MM.1S (cell line): ENCODE data around the gene SLC12A2.

ENCODE experiments used
- DNase-seq: peaks from one replicate; pipeline ENCODE4 v3.0.0-alpha.2; 2015
- H2AFZ ChIP-seq: fragments of 300-600 bp; sonication (generic); 2 replicates; pipeline ENCODE4 v1.6.0; 2016; ENCODE audit warnings: antibody characterized with exemption, low read length
- H3F3A ChIP-seq: fragments of 300-600 bp; sonication (generic); 2 replicates; pipeline ENCODE4 v1.6.1; 2016; ENCODE audit warnings: mild to moderate bottlenecking, antibody characterized with exemption, low read length, moderate library complexity, mixed read lengths; ENCODE audit not compliant: insufficient read depth
- H3K27ac ChIP-seq: fragments of 300-600 bp; sonication (generic); 2 replicates; pipeline ENCODE4 v1.5.1; 2016; ENCODE audit warnings: mild to moderate bottlenecking, low read length
- H3K27me3 ChIP-seq: fragments of 300-600 bp; sonication (generic); replicated peaks from 2 replicates; pipeline ENCODE4 v1.6.0; 2016; ENCODE audit warnings: low read length; ENCODE audit not compliant: insufficient read depth
- H3K36me3 ChIP-seq: fragments of 300-600 bp; sonication (generic); replicated peaks from 2 replicates; pipeline ENCODE4 v1.6.1; 2016; ENCODE audit warnings: mild to moderate bottlenecking, low read length, mixed read lengths; ENCODE audit not compliant: insufficient read depth
- H3K4me1 ChIP-seq: fragments of 300-600 bp; sonication (generic); 2 replicates; pipeline ENCODE4 v1.6.1; 2016; ENCODE audit warnings: low read length, mixed read lengths
- H3K4me2 ChIP-seq: fragments of 300-600 bp; sonication (generic); 2 replicates; pipeline ENCODE4 v1.6.0; 2016; ENCODE audit warnings: low read depth, low read length
- H3K4me3 ChIP-seq: fragments of 300-600 bp; sonication (generic); 2 replicates; pipeline ENCODE4 v1.5.1; 2016; ENCODE audit warnings: low read length, mixed read lengths
- H3K79me2 ChIP-seq: fragments of 300-600 bp; sonication (generic); 2 replicates; pipeline ENCODE4 v1.6.1; 2016; ENCODE audit warnings: mixed run types, low read length, mixed read lengths
- H3K9ac ChIP-seq: fragments of 300-600 bp; sonication (generic); 2 replicates; pipeline ENCODE4 v1.6.1; 2016; ENCODE audit warnings: low read length, mixed read lengths
- H3K9me2 ChIP-seq: fragments of 300-600 bp; sonication (generic); replicated peaks from 2 replicates; pipeline ENCODE4 v1.6.1; 2016; ENCODE audit warnings: mild to moderate bottlenecking, low read length, mixed read lengths; ENCODE audit not compliant: insufficient read depth
- H3K9me3 ChIP-seq: fragments of 300-600 bp; sonication (generic); replicated peaks from 2 replicates; pipeline ENCODE4 v1.6.1; 2016; ENCODE audit warnings: mild to moderate bottlenecking, low read length, mixed read lengths; ENCODE audit not compliant: insufficient read depth
- H4K20me1 ChIP-seq: fragments of 300-600 bp; sonication (generic); 2 replicates; pipeline ENCODE4 v1.6.1; 2016; ENCODE audit warnings: mild to moderate bottlenecking, low read length, moderate library complexity, mixed read lengths; ENCODE audit not compliant: insufficient read depth
- EZH2 ChIP-seq: fragments of 300-600 bp; sonication (generic); optimal IDR thresholded peaks from 2 replicates; pipeline ENCODE3; 2017; ENCODE audit warnings: low read depth, mild to moderate bottlenecking, antibody characterized with exemption, low read length, mixed read lengths
- EZH2phosphoT487 ChIP-seq: fragments of 300-600 bp; sonication (generic); IDR thresholded peaks from 2 replicates; pipeline ENCODE4 v1.6.1; 2018; ENCODE audit warnings: antibody characterized with exemption, low read length
- TF ChIP-seq, protein P1 (sequence below): fragments of 300-600 bp; sonication (generic); IDR thresholded peaks from 2 replicates; pipeline ENCODE4 v1.5.1; 2016; ENCODE audit warnings: antibody characterized with exemption, low read length, mixed read lengths

Gene SLC12A2

DNA sequence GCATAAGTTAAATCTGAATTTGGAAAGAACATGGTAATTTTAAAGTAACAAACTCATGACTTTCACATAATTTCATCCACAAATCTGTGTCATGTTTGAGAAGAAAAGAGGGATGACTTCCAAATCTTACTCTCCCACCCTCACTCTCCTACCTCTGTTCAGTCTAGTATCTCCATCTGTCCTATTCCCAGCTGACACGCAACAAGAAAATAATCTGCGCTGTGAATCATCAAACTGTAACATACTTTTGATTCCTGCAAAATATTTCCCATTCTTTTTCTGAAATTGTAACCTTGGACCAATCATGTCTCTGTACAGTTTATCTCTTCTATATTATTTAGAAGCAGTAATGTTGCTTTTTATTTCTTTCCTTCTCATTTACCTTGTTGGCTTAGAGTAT, 91.4 kb downstream of the SLC12A2 start:
- Histone ChIP-seq H3K36me3 (no peaks in the 10 kb centered on the region), H3K79me2 (no peaks in the 10 kb centered on the region), H3F3A (no peaks in the 10 kb centered on the region), H3K4me3 (no peak overlapping the region), H3K4me1 (no peaks in the 10 kb centered on the region), H4K20me1 (no peaks in the 10 kb centered on the region), H3K27me3 (no peaks in the 10 kb centered on the region), H3K9ac (no peak overlapping the region), H3K4me2 (no peak overlapping the region), H3K9me2 (no peaks in the 10 kb centered on the region), H2AFZ (no peak overlapping the region), H3K9me3 (no peaks in the 10 kb centered on the region), H3K27ac (no peak overlapping the region)
- TF ChIP-seq EZH2 = no peak
- TF ChIP-seq, protein P1, sequence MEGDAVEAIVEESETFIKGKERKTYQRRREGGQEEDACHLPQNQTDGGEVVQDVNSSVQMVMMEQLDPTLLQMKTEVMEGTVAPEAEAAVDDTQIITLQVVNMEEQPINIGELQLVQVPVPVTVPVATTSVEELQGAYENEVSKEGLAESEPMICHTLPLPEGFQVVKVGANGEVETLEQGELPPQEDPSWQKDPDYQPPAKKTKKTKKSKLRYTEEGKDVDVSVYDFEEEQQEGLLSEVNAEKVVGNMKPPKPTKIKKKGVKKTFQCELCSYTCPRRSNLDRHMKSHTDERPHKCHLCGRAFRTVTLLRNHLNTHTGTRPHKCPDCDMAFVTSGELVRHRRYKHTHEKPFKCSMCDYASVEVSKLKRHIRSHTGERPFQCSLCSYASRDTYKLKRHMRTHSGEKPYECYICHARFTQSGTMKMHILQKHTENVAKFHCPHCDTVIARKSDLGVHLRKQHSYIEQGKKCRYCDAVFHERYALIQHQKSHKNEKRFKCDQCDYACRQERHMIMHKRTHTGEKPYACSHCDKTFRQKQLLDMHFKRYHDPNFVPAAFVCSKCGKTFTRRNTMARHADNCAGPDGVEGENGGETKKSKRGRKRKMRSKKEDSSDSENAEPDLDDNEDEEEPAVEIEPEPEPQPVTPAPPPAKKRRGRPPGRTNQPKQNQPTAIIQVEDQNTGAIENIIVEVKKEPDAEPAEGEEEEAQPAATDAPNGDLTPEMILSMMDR = no peak
- TF ChIP-seq EZH2phosphoT487 = no peak
- no peak for DNase-seq

DNA sequence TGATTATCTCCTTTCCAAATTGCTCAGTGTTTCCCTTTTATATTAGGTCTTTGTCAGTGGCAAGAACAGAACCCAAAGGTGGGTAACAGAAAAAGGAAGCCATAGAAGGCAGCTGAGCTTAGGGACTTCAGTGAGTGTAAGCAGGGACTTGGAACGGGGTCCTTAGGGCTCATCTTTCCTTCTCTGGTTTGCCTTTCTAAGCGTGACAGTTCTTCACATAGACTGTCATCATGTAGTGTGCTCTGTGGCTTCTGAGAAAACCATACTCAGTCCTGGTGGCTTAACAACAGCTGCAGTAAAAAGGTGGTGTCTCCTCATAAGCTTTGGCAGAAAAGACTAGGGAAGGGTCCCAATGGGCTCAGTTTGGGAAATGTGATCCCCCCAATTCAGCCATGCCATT, 108.8 kb downstream of the SLC12A2 start:
- H3K27me3 ChIP-seq = no peaks in the 10 kb centered on the region
- TF ChIP-seq EZH2phosphoT487 (no peak), EZH2 (no peak)
- TF ChIP-seq, protein P1 = no peak
- no peaks in the 10 kb centered on the region for H3K9me2 ChIP-seq
- no peaks in the 10 kb centered on the region for H4K20me1 ChIP-seq
- no peak overlapping the region for H3K9ac ChIP-seq
- H3K36me3 ChIP-seq = no peaks in the 10 kb centered on the region
- H3K27ac ChIP-seq = no peak overlapping the region
- no peak overlapping the region for H2AFZ ChIP-seq
- H3K4me3 ChIP-seq = no peak overlapping the region
- H3K9me3 ChIP-seq = no peaks in the 10 kb centered on the region
- no peaks in the 10 kb centered on the region for H3K4me1 ChIP-seq
- H3K79me2 ChIP-seq = no peaks in the 10 kb centered on the region
- no peaks in the 10 kb centered on the region for H3F3A ChIP-seq
- H3K4me2 ChIP-seq = no peak overlapping the region
- no peak for DNase-seq

DNA sequence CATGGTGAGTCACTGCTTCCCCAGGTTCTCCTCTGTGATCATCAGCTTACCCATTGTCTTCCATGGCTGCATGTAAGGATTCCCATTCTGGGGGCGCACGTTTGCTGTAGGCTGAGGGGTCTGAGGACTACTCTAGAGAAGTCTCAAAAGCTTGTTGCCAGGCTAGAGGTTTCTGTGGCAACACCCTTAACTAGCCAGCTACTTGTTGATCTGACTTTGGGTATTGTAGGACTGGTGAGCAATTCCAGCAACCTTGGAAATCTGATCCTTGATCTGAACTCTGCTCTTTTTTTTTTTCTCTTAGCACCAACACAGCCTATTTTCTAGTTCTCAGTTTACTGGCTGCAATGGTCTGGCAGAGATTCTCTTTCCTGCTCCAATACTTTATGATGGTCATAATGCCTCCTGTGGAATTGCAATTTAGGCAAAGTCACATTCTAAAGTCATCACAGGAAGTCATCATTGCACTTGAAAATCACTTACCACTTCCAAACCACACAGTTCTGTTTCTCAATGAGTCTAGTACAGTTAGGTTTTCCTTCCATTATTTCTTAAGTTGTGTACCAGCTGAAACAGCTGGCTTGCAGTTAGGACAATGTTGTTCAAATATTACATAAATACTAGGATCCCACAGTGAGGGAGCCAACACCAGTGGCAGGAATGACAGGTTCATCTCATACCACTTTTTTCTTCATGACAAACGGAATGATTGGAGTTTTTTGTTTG, 110.3 kb downstream of the SLC12A2 start:
- H3K36me3 ChIP-seq = no peaks in the 10 kb centered on the region
- H3K4me2 ChIP-seq = no peak overlapping the region
- no peak overlapping the region for H3K9ac ChIP-seq
- no peaks in the 10 kb centered on the region for H3K4me1 ChIP-seq
- no peaks in the 10 kb centered on the region for H3F3A ChIP-seq
- H3K4me3 ChIP-seq = no peak overlapping the region
- H3K27me3 ChIP-seq = no peaks in the 10 kb centered on the region
- H3K27ac ChIP-seq = no peak overlapping the region
- H2AFZ ChIP-seq = no peak overlapping the region
- TF ChIP-seq, protein P1 = no peak
- TF ChIP-seq EZH2phosphoT487 (no peak), EZH2 (no peak)
- H3K9me2 ChIP-seq = no peaks in the 10 kb centered on the region
- H3K79me2 ChIP-seq = no peaks in the 10 kb centered on the region
- no peak for DNase-seq
- H4K20me1 ChIP-seq = no peaks in the 10 kb centered on the region
- no peaks in the 10 kb centered on the region for H3K9me3 ChIP-seq
